ENCODE data around the gene SHB.

Gene SHB

DNA sequence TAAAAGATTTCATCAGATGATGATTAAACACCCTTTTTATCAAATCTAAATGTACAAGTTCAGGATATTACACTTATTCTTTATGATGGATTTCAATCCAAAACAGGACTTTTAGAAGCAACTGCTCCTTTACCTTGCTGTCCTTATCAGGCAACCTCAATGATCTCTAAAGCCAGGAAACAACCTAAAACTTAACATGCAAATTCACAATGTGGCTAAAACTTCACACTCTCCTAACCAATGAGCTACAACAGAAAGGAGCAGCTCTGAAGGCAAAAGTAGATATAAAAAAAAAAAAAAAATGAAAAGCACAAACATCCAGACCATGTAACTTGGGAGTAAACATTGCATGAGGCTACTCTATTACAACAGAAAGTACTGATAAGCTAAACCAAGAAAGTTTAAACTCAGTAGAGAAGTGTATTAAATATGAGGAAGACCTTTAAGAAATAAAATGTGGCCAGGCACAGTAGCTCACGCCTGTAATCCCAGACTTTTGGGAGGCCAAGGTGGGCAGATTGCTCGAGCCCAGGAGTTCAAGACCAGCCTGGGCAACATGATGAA lies 188.0 kb downstream of the SHB start:
- no peak for DNase-seq

DNA sequence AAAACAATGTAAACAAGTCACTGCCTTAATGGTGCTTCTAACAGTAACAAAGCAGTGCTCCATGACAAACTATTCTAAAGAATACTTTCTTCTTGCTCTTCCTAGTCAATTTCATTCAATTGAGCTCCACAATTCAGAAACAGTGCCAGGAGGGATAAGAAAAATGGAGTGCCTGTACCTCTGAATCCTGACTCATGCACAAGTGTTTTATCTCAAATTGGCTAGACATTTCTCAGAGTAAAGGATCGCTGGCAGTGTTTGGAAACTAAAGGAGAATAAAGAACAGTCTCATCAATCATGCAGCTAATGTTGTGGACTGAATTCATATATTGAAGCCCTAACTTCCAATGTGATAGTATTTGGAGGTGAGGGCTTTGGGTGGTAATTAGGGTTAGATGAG lies 192.7 kb downstream of the SHB start:
- no peak for DNase-seq

GRCh38 chr9:37873955-37874354 lies 195.1 kb downstream of the SHB start:
- DNase-seq = no peak

- DNase-seq = no peak
Measured at GRCh38 chr9:37870799-37871176, 198.2 kb downstream of the SHB start.

DNA sequence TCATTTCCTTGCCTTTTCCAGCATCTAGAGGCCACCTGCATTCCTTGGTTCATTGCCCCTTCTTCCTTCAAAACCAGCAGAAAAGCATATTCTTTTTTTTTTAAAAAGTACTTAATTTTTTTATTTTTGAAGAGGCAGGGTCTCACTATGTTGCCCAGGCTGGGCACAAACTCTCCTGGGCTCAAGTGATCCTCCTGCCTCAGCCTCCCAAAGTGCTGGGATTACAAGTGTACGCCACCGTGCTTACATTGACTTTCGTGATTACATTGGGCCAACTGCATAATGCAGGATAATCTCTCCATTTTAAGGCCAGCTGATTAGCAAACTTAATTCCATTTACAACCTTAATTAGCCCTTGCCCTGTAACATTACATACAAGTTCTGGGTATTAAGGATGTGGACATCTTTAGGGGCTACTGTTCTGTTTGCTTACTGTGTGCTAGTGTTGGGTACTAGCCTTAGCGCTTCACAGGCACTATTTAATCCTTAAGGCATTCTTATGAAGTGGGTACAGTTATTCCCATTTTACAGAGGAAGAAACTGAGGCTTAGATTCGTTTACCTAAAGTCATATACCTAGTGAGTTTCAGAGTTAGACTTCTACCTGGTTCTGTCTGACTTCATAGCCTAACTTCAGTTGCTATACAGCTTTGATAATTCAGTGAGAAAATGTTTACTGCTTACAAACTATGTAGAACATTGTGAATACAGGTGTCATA lies 198.8 kb downstream of the SHB start:
- no peak for DNase-seq
